B cell (primary cell): Measurements from ENCODE around the gene WASHC4.

ENCODE experiments used
- EZH2 ChIP-seq: IDR thresholded peaks from 2 replicates; pipeline ENCODE4 v1.6.1; 2012; ENCODE audit warnings: borderline replicate concordance, low read depth, mild to moderate bottlenecking, moderate library complexity, low read length; ENCODE audit not compliant: insufficient read depth, poor library complexity, severe bottlenecking
- TF ChIP-seq, protein P1 (sequence below): fragments of 200-600 bp; IDR thresholded peaks from one replicate; pipeline ENCODE4 v1.8.0; 2022; ENCODE audit warnings: antibody characterized with exemption, mild to moderate bottlenecking

GRCh38 chr12:105106621-105107020, 910 bp upstream of the WASHC4 start:
- TF ChIP-seq, protein P1, sequence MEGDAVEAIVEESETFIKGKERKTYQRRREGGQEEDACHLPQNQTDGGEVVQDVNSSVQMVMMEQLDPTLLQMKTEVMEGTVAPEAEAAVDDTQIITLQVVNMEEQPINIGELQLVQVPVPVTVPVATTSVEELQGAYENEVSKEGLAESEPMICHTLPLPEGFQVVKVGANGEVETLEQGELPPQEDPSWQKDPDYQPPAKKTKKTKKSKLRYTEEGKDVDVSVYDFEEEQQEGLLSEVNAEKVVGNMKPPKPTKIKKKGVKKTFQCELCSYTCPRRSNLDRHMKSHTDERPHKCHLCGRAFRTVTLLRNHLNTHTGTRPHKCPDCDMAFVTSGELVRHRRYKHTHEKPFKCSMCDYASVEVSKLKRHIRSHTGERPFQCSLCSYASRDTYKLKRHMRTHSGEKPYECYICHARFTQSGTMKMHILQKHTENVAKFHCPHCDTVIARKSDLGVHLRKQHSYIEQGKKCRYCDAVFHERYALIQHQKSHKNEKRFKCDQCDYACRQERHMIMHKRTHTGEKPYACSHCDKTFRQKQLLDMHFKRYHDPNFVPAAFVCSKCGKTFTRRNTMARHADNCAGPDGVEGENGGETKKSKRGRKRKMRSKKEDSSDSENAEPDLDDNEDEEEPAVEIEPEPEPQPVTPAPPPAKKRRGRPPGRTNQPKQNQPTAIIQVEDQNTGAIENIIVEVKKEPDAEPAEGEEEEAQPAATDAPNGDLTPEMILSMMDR = no peak
- TF ChIP-seq EZH2 = no peak
